GM21717 (cell line): ENCODE measurements around the gene HYI.
"Not testable (repeated sequence)": the region's sequence is repeated elsewhere in the genome, so short reads cannot be mapped to it uniquely, and the experiment has no call there.

Experiments
- ATAC-seq: cut with Tn5 transposase; IDR thresholded peaks from one replicate; pipeline ENCODE4 v1.9.1; 2021; ENCODE audit warnings: mild to moderate bottlenecking, moderate library complexity; ENCODE audit not compliant: unreplicated experiment

Gene HYI

DNA sequence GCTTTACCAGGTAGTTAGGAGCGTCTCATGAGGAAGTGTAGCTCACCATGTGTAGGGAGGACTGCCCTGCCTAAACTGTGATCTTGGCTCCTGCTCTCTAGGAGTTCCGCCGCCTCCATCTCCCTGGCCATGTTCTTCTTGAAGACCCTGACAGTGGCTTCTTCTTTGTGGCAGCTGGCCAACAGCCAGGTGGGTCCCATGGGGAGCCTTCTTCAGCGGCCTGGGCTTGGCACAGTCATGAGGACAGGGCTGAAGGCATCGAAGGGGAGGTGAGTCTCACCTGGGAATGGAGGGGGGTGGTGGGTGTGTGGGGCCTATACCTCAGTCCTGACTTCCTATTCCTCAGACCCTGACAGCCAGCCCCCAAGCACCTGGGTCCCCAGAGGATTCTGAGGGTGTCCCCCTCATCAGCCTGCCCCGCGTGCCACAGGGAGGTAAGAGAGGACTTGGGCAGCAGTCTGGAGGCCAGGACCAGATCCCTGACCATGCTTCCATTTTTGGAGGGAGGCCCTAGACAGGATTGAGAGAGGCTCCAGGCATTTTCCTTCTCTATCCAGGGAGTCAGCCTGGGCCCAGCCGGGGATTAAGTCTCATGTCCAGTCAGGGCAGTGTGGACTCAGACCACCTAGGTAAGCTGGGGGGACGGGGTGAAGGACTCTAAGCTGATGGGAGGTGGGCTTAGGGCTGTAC, 21.4 kb downstream of the HYI start:
- no peak for ATAC-seq

DNA sequence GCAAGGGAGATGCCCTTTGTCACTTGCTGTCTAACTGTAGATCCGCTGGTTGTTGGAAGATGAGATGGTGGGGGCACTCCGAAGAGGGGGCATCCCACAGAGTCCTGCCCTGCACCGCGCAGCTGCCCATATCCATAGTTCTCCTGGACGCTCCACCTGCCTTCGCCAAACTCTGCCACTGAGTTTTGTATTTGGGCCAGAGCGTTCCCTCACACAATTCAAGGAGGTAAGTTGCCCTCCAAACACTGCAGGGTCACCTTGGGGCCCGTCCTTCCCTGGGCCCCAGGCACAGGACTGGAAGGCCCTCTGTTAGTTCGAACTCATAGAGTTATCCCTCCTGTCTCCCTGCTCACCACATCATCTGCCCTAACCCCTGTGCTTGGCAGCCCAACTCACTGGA, 22.1 kb downstream of the HYI start:
- ATAC-seq: no peak

- no peak for ATAC-seq
These were observed 22.9 kb downstream of the HYI start for GRCh38 chr1:43430831-43431230.

DNA sequence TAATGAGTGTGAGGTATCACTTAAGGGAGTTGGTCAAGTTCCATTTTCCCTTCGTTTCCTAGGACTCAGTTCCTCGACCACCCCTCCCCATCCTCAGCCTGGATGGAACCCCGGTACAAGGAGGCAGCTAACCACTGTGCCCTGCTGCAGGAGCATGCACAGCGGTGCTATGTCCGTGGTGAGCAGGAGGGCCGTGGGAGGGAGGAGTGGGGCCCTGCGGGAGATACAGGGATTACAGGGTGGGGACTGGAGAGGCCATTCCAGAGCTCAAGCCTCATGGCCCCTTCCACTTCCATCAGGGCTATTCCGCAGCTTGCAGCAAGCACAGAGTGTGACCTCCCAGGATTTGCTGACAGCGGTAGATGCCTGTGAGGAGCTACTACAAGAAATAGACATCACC, 25.8 kb downstream of the HYI start:
- ATAC-seq: no peak

DNA sequence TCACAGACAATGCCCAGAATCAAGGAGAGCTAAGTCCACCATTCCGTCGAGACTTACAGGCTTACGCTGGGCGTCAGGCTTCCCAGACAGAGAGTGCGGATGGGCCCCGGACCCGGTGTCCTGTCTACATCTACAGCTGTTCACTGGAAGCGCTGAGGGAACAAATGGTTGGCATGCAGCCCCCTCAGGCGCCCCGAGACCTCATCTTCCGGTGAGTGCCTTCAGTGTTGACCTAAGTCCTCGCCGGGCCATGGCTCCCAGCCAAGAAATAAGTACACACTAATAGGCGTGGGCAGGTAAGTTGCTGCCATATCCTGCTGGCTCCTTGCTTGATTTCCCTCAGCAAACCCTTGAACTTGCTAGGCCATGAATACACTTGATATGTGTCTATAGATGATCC, 26.2 kb downstream of the HYI start:
- no peak for ATAC-seq

- no peak for ATAC-seq
These were observed 27.5 kb downstream of the HYI start for GRCh38 chr1:43426221-43426620.

DNA sequence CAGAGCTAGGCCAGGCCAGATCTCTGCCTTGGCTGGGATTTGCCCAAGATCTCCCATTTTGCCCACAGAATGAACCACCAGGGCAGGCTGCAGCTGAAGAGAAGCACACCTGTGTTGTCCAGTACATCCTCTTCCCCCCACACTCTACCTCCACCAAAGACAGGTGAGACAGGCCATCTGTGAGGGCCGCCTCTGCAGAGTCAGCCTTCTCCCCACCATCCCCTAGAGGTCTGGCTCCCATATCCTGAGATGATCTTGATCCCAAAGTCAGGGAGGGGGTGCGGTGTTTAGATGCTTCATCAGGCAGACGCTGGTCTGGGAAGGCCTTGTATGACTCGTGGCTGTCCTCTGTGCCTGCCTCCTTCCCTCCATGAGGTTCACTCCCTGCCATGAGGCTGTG, 28.7 kb downstream of the HYI start:
- no peak for ATAC-seq

- no peak for ATAC-seq
These were observed 29.8 kb downstream of the HYI start for GRCh38 chr1:43423672-43424550.

- no peak for ATAC-seq
These were observed 30.6 kb downstream of the HYI start for GRCh38 chr1:43422995-43423671.

DNA sequence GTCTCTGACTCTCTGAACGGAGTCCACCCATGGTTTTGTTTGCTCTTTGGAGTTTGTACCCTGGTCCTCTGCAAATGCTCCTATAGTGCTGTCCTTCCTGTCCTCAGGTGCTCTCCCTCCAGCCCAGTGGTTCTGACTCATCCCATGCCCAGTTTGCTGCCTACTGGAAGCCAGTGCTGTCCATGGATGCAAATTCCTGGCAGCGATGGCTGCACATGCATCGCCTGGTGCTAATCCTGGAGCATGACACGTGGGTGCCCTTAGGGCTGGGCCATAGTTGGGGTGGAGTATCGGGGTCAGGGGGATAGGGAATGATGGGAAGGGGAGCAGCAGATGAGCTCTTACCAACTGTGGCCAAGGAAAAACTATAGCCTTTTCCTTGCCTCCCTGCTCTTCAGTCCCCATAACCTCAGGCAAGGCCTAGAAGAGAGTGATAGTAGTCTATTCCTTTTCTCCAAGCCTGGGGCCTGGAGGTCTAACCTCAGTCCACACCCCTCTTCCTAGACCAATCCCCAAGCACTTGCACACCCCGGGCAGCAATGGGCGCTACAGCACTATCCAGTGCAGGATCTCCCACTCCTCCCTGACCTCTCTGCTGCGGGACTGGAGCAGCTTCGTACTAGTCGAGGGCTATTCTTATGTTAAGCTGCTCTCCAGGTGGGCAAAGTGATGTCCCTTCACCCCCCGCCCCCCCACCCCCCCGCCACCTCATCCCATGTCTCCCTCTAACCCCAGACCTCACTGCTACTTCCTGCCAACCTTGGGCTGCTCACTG, 31.6 kb downstream of the HYI start:
- no peak for ATAC-seq

GRCh38 chr1:43421396-43421795, 32.3 kb downstream of the HYI start:
- ATAC-seq: no peak

DNA sequence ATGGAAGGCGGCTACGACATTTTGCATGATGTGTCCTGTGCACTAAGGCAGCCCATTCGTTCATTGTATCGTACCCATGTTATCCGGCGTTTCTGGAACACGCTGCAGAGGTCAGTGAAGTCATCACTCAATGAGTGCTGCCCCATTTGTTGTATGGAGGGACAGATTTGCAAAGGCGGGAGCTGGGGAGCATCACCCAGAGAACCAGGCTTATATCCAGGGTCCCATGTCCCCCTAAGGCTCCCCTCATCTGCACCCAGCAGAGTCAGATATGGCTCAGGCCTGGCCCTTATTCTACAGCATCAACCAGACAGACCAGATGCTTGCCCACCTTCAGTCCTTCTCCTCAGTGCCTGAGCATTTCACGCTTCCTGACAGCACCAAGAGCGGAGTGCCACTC, 32.9 kb downstream of the HYI start:
- ATAC-seq: no peak

DNA sequence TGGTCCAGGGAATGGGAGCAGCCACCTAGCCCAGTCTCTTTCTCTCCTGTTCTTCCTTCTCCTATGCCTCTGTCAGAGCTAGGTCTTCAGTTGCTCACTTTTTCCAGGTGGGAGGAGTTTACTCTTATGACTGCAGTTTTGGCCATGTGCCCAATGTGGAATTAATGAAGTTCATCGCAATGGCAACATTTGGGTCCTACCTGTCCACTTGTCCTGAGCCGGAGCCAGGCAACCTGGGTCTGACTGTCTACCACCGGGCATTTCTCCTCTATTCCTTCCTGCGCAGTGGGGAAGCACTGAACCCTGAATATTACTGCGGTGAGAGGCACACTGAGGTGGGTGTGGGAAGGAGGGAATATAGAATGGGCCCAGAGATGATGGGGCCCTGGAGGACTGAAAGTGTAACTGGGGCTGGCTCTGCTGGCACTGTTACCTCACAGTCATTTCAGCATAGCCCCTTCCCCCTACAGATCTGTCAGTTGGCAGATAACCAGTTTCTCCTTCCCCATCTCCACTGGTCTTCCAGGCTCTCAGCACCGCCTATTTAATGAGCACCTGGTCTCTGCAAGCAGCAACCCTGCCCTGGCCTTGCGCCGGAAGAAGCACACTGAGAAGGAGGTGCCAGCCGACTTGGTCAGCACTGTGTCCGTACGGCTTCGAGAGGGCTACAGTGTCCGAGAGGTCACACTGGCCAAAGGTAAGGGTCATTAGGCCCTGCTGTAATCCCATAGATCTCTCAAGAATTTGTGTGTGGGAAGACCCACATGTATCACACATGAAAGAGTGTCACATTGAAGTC, 33.9 kb downstream of the HYI start:
- no peak for ATAC-seq

- no peak for ATAC-seq
These were observed 34.9 kb downstream of the HYI start for GRCh38 chr1:43418858-43419257.

GRCh38 chr1:43415901-43416300, 37.8 kb downstream of the HYI start:
- no peak for ATAC-seq

DNA sequence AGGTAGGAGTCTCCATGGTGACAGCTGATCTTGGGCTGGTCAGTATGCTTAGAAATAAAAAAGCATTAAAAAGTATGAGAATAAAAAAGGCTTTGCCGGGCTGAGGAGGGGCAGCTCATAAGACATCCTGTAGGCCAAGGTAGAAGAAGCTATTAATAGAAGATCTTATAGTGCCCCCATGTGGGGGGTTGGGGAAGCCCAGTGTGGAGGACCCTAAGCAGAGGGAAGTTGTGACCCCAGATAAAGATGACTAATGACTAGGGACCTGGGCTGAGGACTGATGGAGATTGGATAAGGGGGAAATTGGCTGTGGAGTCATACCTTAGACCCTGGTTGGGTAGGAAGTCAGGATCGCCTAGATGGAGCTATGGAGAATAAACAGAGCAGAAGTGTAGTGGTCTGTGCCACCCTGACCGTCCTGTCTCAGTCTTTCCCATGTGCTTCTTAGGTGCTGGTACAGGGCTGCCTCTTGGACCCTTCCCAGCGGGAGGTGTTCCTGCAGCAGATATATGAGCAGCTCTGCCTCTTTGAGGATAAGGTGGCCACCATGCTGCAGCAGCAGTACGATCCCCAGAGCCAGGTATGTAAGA, 39.0 kb downstream of the HYI start:
- ATAC-seq: no peak

- not testable (repeated sequence) for ATAC-seq
These were observed 40.3 kb downstream of the HYI start for GRCh38 chr1:43413426-43413825.

DNA sequence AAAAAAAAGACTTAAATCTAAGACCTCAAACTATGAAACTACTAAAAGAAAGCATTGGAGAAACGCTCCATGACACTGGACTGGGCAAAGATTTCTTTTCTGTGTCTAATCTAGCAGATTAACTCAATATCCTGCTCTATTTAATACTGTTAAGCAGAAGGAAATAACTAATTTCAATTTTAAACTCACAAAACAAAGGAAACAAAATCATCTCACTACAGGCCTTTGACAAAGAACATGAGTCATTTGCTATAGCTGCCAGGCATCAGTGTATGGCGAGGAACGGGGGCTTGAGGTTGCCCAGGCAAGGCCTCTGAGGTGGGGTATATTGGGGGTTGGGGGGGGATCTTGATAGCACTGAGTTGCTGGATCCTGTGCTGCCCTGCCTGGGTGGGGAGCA, 43.2 kb downstream of the HYI start:
- ATAC-seq: no peak

DNA sequence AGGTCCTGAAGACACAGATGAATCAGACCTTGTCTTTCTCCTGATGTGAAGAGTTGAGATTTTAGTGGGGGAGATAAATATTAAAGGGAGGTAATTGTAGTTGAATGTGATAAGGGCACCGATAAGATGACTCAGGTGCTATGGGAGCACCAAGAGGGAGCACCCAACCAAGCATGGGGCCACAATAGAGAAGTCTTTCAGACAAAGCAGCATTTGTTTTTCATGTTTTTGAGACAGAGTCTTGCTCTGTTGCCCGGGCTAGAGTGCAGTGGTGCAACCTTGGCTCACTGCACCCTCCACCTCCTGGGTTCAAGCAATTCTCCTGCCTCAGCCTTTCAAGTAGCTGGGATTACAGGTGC, 47.9 kb downstream of the HYI start:
- ATAC-seq: no peak
